PFSK-1 (cell line): ENCODE measurements around the gene MPO.

Source experiments
- POLR2AphosphoS5 ChIP-seq: IDR thresholded peaks from 2 replicates; pipeline ENCODE4 v1.6.1; 2012; ENCODE audit warnings: low read depth, mild to moderate bottlenecking, control low read depth, low read length, moderate library complexity
- SIN3A ChIP-seq: IDR thresholded peaks from 2 replicates; pipeline ENCODE4 v1.6.1; 2012; ENCODE audit warnings: mild to moderate bottlenecking, low read length, moderate library complexity, borderline replicate concordance; ENCODE audit not compliant: insufficient read depth

DNA sequence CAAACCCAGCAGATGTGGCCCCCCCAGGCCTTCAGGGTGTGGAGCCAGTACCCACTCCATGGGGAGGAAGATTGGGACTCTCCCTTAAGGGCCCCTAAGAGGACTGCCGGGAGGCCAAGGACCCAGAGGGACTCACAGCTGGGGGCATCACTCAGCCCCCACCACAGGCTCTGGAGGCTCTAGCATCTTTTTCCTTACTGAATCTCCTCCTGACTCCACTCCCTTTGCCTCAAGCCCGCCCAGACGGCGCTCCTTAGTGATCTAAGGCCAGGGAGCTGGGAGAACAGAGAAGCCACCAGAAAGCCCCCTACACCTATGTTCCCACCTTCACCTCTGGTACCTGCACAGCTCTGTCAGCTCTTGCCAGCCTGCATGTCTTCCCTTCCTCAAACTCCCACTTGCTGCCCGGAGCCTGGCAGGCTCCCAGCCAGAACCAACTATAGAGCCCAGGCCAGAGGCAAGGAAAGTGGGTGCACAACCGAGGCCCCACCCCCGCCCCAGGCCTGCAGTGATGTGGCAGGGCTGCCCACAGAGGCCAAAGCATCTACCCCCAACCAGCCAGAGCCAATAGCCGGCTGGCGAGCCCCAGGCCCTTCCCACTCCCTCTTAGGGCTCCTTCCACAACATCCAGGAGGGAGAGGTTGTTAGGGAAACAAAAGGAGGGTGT is 22.3 kb upstream of the MPO start:
- TF ChIP-seq POLR2AphosphoS5, result no peak
- no peak for TF ChIP-seq SIN3A
